ENCODE data around the gene SLC22A5. TPM values are rescaled to one million over a fixed set of nuclear protein-coding genes. Genes with fewer than 3 reads are reported as not detected.

SLC22A5 gene
- total RNA-seq, 1 experiment from 2014 or later, result 3.6 TPM

- H3K9me3 Mint-ChIP-seq, result no peaks in the 10 kb centered on the region
- DNase-seq (ENCODE audit: low spot score), result no peak
- H3K4me3 Mint-ChIP-seq, result no peak overlapping the region
- CTCF ChIA-PET, result interaction anchor here (1.7 to 3.5 kb wide), 3 partner anchors 67 to 98 kb away, joined by 4 to 52 read pairs (median 19); no protein-coding TSS in a partner anchor
- no peaks in the 10 kb centered on the region for H3K27me3 Mint-ChIP-seq (ENCODE audit: low read depth)
- POLR2A ChIA-PET, result no interaction called here
- peaks cover 13% of the 10 kb centered on the region for H3K4me1 Mint-ChIP-seq
- TF ChIP-seq USF2 (CRISPR knock-in tag; IDR thresholded peaks at IDR 0.05) (no peak), E2F5 (CRISPR knock-in tag; IDR thresholded peaks at IDR 0.05) (no peak), HMGA2 (CRISPR knock-in tag; IDR thresholded peaks at IDR 0.05) (no peak), HMGXB4 (CRISPR knock-in tag; IDR thresholded peaks at IDR 0.05) (no peak)
- H3K36me3 Mint-ChIP-seq, result no peaks in the 10 kb centered on the region
- no peak overlapping the region for H3K27ac Mint-ChIP-seq
- no peak for ATAC-seq
Observed at GRCh38 chr5:132428484-132429462, 59.3 kb downstream of the SLC22A5 start.

- Mint-ChIP-seq H3K4me1 (peaks cover 18% of the 10 kb centered on the region), H3K27me3 (ENCODE audit: low read depth) (no peaks in the 10 kb centered on the region), H3K9me3 (no peaks in the 10 kb centered on the region), H3K4me3 (no peak overlapping the region), H3K27ac (no peak overlapping the region), H3K36me3 (no peaks in the 10 kb centered on the region)
- DNase-seq (ENCODE audit: low spot score), result no peak
- ChIA-PET CTCF (no interaction called here), POLR2A (no interaction called here)
- no peak for ATAC-seq
- TF ChIP-seq NR3C1 (CRISPR knock-in tag; conservative IDR thresholded peaks at IDR 0.05; ENCODE audit: low read depth) (no peak), STAT6 (CRISPR knock-in tag; conservative IDR thresholded peaks at IDR 0.05; ENCODE audit: low read depth) (no peak), TEAD4 (CRISPR knock-in tag; IDR thresholded peaks at IDR 0.05) (no peak), USF2 (CRISPR knock-in tag; IDR thresholded peaks at IDR 0.05) (no peak), FOXP4 (CRISPR knock-in tag; IDR thresholded peaks at IDR 0.05) (no peak), FOXJ3 (CRISPR knock-in tag; IDR thresholded peaks at IDR 0.05; ENCODE audit: borderline replicate concordance) (no peak), MYBL2 (CRISPR knock-in tag; IDR thresholded peaks at IDR 0.05) (no peak), SMAD3 (CRISPR knock-in tag; IDR thresholded peaks at IDR 0.05; ENCODE audit: borderline replicate concordance) (no peak), ZNF425 (CRISPR knock-in tag; conservative IDR thresholded peaks at IDR 0.05) (no peak), MAX (CRISPR knock-in tag; IDR thresholded peaks at IDR 0.05) (no peak)
Observed at GRCh38 chr5:132429463-132430440, 60.2 kb downstream of the SLC22A5 start.

All from WTC11 (cell line).